ENCODE data around the gene RSRC1.
"Not testable (repeated sequence)": the region's sequence is repeated elsewhere in the genome, so short reads cannot be mapped to it uniquely, and the experiment has no call there.

RSRC1 gene

DNA sequence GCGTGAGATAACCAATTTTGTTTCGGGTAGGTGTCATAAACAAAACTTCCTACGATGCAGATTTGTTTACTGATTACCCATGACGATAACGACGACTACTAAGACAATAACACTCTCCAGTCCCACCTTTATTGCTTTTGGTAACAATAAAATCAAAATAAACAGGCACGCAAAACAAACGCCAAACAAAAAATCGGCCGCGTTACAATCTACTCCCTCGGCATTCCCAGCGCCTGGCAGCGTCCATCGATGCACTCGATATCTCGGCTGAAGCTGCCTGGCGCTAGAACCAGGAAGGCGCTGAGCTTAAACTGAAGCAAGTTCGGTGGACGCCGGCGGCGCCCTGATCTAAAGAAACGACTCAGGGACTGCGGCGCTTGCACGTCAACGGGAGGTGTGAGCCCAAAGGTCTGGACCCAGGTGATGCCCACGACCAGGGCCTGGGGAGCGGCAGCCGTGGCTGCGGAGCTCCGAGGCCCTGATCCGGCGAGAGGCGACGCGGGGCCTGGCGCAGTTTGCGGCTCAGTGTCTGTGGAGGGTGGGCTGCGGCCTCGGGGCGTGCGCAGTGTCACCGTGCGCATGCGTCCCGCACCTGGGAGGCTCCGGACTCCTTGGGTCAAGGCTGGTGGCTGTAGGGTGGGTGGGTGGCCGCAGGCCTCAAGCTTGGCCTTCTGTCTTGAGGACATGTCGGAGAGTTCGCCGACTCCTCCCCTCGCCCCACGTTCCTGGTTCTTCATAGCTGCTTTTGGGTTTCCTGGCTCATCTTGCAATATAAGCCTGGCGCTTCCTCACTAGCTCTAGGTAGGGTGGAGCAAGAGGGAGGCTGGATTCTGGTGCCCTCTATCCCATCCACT lies at the start of gene RSRC1:
TSS of gene RSRC1 (plus strand) at position 286 of the 854 bp plus-strand sequence. CDS start 12,016 bp downstream, outside the sequence.
- DNase-seq (ENCODE audit: low read depth in 2 of 2) = peak; percentile 53

DNA sequence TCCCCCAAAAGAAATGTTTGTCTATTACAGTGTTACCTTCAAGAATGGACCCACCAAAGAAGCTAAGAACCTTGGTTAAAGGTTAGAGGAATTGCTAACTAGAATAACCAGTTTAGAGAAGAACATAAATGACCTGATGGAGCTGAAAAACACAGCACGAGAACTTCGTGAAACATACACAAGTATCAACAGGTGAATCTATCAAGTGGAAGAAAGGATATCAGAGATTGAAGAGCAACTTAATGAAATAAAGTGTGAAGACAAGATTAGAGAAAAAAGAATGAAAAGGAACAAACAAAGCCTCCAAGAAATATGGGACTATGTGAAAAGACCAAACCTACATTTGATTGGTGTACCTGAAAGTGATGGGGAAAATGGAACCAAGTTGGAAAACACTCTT lies 44.3 kb upstream of the RSRC1 start:
- DNase-seq (ENCODE audit: low read depth in 2 of 2) = not testable (repeated sequence)

DNA sequence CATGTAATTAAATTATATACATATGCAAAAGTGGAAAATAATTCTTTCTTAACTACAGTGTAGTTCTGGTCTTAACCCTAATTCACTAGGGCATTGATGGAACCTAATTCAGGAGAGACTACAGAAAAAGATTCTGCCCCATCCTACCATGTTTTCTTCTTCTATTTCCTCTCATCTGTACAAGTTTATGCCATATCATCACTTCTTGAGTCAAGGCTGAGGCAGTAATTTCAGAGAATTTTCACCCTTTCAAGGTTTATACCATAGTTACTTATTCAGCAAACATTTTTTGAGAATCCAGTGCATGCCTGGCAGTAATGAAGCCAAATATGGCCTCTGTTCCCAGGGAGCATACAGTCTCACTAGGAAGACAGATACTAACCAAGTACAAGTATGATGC lies 37.1 kb upstream of the RSRC1 start:
- DNase-seq (ENCODE audit: low read depth in 2 of 2) = no peak

- DNase-seq (ENCODE audit: low read depth in 2 of 2) = no peak
These were observed 35.3 kb upstream of the RSRC1 start for GRCh38 chr3:158074591-158074990.

- DNase-seq (ENCODE audit: low read depth in 2 of 2) = no peak
These were observed 30.3 kb upstream of the RSRC1 start for GRCh38 chr3:158079599-158079998.

GRCh38 chr3:158084651-158085050 lies 25.2 kb upstream of the RSRC1 start:
- DNase-seq (ENCODE audit: low read depth in 2 of 2) = no peak

GRCh38 chr3:158085358-158085757 lies 24.5 kb upstream of the RSRC1 start:
- DNase-seq (ENCODE audit: low read depth in 2 of 2) = no peak

- DNase-seq (ENCODE audit: low read depth in 2 of 2) = no peak
These were observed 24.0 kb upstream of the RSRC1 start for GRCh38 chr3:158085931-158086330.

- DNase-seq (ENCODE audit: low read depth in 2 of 2) = no peak
These were observed 23.5 kb upstream of the RSRC1 start for GRCh38 chr3:158086361-158086760.

- no peak for DNase-seq (ENCODE audit: low read depth in 2 of 2)
These were observed 23.1 kb upstream of the RSRC1 start for GRCh38 chr3:158086776-158087175.

DNA sequence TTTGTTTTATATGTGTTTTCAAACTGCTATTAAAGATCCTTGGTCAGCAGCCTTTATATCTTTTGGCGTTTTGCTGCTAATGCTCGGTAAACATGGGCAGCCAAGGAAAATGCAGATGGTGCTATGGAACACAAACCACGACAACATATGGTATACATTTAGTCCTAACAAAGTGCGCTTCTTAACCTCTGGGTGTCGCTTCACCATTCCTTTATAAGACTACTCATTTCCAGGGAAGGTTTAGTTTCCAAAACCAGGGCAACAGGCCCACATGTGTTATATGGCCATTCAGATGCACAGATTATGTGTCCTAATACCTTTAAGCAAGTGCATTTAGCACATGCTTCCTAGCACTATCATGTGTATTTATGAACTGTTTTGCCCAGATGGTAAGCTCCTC lies 18.4 kb upstream of the RSRC1 start:
- DNase-seq (ENCODE audit: low read depth in 2 of 2) = no peak

DNA sequence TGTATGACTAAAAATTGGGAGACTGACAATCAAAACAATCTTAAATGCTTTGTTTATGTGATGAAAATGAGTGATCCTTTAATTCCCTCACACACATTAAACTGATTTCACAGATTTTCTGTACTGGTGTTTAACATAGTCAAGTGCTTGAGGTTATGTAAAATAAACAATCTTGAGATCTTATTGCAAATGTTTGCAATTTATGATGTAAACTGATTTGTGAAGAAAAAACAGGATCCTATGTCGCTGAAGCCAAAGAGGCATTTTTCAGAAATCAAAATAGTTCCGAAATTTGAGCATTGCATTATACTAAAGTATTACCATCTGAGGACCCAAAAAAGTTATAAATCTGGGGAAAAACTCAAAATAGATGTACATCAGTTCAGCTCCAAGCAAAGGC lies 16.4 kb upstream of the RSRC1 start:
- no peak for DNase-seq (ENCODE audit: low read depth in 2 of 2)

- no peak for DNase-seq (ENCODE audit: low read depth in 2 of 2)
These were observed 15.4 kb upstream of the RSRC1 start for GRCh38 chr3:158094235-158095110.

DNA sequence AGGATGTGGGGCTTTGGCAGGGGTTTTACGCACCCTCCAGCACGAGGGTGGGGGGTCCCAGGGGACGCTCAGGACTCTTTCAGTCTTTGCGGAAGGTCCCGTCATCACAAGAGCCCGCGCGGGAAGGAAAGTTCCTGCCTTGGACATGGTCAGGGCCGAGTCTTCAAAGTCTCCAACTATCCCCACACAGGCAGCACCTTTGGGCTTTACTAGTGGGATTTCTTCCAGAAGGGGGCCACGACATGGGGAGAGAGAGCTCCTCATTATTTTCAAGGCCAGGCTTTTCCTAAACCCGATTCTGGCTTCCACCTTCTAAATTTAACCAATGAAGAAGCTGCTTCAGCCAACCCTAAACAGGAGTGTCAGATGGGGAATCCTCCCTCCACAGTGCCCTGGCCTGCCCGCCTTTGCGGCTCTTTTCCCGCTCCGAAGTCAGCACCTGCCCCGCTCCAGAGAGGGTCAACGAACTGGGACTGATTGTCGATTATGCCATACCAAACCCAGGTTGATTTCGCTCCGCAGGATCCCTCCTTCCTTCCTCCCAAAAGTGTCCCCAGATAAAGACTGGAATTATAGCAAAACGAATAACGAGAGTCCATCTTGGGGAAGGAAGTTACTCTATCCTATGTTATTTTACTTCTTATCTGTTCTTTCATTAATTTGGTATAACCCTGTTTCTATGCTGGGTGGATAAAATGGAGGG lies 14.6 kb upstream of the RSRC1 start:
- no peak for DNase-seq (ENCODE audit: low read depth in 2 of 2)

GRCh38 chr3:158095814-158096704 lies 13.8 kb upstream of the RSRC1 start:
- no peak for DNase-seq (ENCODE audit: low read depth in 2 of 2)

DNA sequence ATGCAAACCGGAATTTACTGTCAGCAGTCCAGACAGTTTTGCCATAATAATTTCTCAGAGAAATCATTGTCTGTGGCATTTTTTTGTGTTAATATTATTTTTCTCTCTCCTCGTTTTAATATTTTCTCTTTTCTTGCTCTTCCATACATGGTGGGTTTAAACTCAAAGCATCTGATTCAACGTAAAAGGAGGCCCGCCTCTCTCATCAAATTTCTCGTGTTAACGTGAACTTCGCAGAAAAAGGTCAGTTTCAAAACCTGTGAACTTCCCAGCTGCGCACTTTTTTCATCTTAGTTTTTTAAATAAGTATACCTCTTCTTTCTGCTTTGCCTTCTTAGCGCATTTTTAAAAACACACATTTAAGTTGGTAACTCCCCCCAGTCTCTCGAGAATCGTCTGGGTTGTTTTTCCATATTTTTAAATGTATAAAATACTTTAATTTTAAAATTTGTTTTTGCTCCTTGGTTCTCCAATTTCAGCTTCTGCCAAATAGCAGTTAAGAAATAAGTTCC lies 12.8 kb upstream of the RSRC1 start:
- no peak for DNase-seq (ENCODE audit: low read depth in 2 of 2)

GRCh38 chr3:158097593-158098308 lies 12.1 kb upstream of the RSRC1 start:
- peak in 1 of 2 donors; percentile 23 for DNase-seq (ENCODE audit: low read depth in 2 of 2)

- DNase-seq (ENCODE audit: low read depth in 2 of 2) = no peak
These were observed 11.6 kb upstream of the RSRC1 start for GRCh38 chr3:158098309-158098639.

- no peak for DNase-seq (ENCODE audit: low read depth in 2 of 2)
These were observed 11.0 kb upstream of the RSRC1 start for GRCh38 chr3:158098834-158099424.

DNA sequence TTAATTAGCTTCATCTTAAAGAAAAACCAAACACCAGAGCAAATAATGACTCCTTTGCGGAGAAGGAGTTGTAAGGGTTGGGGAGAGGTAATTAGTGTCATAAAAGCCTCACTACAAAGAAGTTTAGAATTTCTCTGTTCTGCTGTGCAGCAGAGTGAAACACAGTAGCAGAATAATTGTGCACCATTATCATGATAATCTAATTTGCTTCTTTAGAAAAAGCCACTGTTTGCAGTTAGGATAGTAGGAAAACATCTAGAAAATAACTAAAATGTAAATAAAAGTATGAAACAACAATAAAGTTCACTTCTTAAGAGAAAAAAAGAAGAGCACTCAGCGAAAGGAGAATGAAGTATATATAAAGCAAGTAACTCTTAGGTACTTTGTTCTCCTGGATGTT lies 9.2 kb upstream of the RSRC1 start:
- DNase-seq (ENCODE audit: low read depth in 2 of 2) = no peak
